Measurements from ENCODE around the gene DCDC2.
A peak's percentile ranks its signal among the peaks of the same experiment; 100 is the strongest.
"Not testable (repeated sequence)": the region's sequence is repeated elsewhere in the genome, so short reads cannot be mapped to it uniquely, and the experiment has no call there.

Gene DCDC2

GRCh38 chr6:24323632-24324337 is 34.1 kb downstream of the DCDC2 start:
- FAIRE-seq, result no peak

DNA sequence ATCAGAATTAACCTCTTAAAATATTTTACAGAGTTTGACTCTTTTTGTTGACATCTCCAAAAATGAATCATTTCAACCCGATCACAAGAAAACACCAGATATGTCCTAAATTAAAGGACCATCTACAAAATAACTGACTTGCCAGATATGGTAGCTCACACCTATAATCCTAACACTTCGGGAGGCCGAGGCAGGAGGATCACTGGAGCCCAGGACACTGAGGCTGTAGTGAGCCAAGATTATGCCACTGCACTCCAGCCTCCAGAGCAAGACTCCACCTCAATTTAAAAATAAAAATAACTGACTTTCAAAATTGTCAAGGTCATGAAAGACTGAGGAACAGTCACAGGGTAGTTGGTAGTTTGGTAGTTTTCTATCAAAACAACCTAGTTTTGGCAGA is 34.9 kb downstream of the DCDC2 start:
- no peak for FAIRE-seq

DNA sequence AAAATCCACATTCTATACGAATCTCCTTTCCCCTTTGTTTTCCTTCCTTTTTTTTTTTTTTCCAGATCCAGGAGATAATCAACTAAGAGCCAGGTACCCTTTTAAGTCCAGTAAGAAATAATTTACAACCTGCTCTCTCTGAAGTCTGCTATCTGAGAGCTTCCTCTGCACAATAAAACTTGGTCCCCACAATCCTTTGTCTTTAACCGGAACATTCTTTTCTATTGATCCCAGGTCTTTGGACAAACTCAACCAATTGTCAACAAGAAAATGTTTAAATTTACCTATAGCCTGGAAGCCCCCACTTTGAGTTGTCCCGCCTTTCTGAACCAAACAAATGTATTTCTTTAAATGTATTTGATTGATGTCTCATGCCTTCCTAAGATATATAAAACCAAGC is 35.4 kb downstream of the DCDC2 start:
- not testable (repeated sequence) for FAIRE-seq

DNA sequence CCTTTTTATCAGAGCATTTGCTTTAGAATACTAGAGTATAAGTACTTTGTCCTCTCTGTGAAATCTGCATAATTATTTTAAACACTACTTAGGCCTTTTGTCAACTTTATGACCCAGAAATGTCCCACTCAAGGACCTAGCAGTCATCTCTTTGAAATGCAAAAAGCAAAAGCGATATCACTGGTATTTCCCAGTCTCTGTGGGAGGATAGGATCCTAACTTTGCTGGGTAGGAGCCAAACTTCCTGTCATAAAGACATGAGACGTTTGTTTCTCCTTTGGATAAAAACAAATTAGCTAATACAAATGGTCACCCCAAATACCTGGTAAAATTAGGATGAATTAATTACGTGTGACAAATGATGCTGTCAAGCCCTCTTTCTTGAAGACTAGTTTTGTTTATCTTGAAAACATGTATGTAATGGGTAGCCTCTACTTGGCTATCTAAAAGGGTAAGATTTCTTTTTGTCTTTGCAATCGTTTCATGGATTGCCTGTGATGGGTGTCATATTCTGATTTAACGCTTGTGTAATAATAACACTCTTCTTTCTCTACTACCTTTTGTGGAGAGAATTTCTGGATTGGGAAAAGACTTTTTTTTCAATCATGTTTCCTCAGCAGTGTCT is 36.2 kb downstream of the DCDC2 start:
- no peak for FAIRE-seq

DNA sequence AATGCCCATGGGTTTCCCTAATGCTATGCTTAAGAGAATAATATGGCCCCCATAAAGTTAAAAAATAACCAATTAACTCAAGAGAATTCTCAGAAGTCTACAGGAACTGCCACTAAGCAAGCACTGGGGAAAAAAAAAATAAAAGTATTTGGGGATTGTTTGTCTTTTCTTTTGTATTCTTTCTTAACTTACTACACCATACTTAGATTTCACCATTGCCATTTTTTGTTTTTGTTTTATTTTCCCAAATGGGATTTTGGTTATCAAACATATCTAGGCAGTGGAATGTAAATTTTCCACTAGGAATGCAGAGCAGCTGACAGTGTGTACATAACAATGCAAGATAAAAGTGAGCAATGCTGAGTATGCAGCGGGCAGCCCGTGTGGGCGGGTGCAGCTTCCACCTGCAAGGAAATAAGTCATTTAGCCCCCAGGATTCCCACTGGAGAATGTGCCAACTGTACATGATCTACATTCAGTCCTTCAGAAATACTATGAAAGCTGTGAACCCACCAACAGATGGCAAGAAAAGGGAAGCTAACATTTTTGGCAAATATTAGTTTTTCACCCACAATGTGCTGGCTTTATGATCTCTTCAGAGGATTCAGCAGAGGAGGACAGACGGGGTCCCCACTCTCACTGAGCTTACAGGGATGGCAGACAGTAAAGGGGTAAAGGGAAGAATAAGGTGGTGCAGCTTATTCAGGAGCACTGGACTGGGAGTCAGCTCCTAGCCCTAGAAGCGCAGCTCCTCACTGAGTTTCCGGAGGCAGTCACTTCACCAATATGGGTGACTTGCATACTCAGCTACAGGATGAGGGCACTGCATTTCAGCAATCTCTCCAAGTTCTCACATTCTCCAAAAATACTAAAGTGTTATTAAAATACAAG is 44.4 kb downstream of the DCDC2 start:
- FAIRE-seq, result no peak

GRCh38 chr6:24311775-24312174 is 46.1 kb downstream of the DCDC2 start:
- FAIRE-seq, result not testable (repeated sequence)

DNA sequence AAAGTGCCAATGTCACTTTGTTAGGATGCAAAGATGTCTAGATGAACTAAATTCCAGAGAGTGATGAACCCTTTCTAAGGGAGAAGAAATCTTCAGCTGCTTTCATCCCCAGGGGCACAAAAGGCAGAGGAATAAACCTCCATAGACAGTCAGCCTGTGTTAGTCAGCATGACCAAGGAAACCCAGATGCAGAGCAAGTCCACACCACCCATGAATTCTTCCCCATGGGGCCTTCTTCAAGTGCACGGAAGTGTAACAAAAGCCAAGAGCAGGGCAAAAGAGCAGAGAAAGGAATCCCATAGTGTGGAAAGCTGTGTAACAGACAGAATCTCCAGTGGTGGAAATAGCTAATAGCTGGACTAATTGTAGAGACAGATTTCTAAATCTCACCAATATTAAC is 50.0 kb downstream of the DCDC2 start:
- no peak for FAIRE-seq

- FAIRE-seq, result no peak
Measured at GRCh38 chr6:24306936-24307335, 50.9 kb downstream of the DCDC2 start.

- FAIRE-seq, result no peak
Measured at GRCh38 chr6:24306038-24306437, 51.8 kb downstream of the DCDC2 start.

- FAIRE-seq, result no peak
Measured at GRCh38 chr6:24296944-24297343, 60.9 kb downstream of the DCDC2 start.

GRCh38 chr6:24293852-24294251 is 64.0 kb downstream of the DCDC2 start:
- FAIRE-seq, result not testable (repeated sequence)

- no peak for FAIRE-seq
Measured at GRCh38 chr6:24287239-24287638, 70.6 kb downstream of the DCDC2 start.

DNA sequence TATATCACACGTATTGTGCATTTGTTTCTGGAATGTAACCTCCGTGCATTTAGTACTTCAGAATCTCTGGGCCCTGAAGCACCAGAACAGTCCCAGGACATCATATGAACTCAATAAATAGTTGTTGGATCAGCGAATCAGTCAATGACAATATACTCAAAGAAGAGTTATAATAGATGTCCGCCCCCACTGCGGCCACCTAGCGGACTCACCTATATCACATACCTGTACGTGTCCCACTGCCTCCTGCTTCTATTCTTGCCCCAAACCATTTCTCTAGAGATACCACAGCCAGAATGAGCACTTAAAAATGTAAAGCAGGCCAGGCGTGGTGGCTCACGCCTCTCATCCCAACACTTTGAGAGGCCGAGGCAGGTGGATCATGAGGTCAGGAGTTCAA is 73.9 kb downstream of the DCDC2 start:
- FAIRE-seq, result no peak

GRCh38 chr6:24283043-24283985 is 74.5 kb downstream of the DCDC2 start:
- FAIRE-seq, result peak; percentile 51

GRCh38 chr6:24274441-24275083 is 83.3 kb downstream of the DCDC2 start:
- peak; percentile 69 for FAIRE-seq

DNA sequence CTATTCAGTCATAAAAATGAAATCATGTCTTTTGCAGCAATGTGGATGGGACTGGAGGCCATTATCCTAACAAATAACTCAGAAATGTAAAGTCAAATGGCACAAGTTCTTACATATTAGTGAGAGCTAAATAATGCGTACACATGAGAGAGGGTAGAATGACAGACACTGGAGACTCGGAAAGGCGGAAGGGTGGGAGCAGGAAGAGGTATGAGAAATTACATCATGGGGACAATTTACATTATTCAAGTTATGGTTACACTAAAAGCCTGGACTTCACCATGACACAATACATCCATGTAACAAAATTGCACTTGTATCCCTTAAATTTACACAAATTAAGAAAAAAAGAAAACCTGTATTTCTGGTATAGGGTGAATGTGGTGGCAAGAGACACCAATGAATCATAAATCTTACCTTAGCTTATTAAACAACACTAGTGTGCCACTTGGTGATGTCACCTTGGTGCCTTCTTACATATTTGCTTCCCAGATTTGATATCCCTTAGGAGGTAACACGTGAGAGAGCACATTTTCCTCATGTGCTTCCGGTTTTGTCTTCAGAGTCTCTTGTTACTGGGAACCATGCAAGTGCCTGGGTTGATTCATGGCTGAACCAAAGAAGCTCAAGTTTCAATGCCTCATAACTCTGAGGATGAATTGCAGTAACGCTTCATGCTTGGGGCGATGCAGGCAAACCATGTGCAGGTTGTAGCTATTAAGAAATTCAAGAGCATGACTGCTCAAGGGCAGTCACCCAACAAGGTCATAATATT is 84.6 kb downstream of the DCDC2 start:
- no peak for FAIRE-seq

- FAIRE-seq, result no peak
Measured at GRCh38 chr6:24272553-24272952, 85.3 kb downstream of the DCDC2 start.

GRCh38 chr6:24272148-24272547 is 85.7 kb downstream of the DCDC2 start:
- no peak for FAIRE-seq

- no peak for FAIRE-seq
Measured at GRCh38 chr6:24270011-24270410, 87.8 kb downstream of the DCDC2 start.

DNA sequence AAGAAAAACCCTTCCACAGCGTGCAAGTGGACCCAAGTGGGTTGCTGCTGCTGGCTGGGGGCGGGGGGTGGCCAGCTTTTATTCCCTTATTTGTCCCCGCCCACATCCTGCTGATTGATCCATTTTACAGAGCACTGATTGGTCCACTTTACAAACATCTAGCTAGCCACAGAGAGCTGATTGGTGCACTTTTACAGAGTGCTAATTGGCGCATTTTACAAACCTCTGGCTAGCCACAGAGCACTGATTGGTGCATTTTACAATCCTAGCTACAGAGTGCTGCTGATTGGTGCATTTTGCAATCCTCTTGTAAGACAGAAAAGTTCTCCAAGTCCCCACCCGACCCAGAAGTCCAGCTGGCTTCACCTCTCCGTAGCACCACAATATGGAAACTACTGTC is 99.6 kb downstream of the DCDC2 start:
- not testable (repeated sequence) for FAIRE-seq

- FAIRE-seq, result no peak
Measured at GRCh38 chr6:24257282-24257681, 100.6 kb downstream of the DCDC2 start.

Data from colon (tissue), 2 donors.